ENCODE data around the gene MAGED1.
A peak's percentile ranks its signal among the peaks of the same experiment; 100 is the strongest.
"Not testable (repeated sequence)": the region's sequence is repeated elsewhere in the genome, so short reads cannot be mapped to it uniquely, and the experiment has no call there.

MAGED1 gene

GRCh38 chrX:51894697-51895336 is 1.4 kb downstream of the MAGED1 start:
- peak; percentile 46 for DNase-seq (ENCODE audit: low read depth, low spot score)

GRCh38 chrX:51896626-51897025 is 3.2 kb downstream of the MAGED1 start:
- DNase-seq (ENCODE audit: low read depth, low spot score), result no peak

DNA sequence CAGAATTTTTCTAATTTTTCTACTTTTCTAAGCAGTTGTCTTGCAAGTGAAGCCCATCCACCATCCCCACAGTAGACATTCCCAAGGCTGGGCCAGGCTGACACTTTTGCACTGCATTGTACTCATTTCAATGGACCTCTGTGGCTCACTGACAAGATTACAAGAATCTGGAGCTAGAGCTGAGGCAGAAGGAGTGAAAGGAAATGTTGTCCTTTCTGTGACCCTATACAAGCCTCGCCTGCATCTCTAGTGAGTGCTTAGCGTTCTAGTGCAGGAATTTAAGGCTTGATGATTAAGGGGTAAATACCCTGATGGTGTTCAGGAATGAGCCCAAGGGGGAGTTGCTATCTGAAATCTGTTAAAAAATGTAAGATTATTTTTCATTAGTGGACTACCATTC is 6.3 kb downstream of the MAGED1 start:
- peak; percentile 66 for DNase-seq (ENCODE audit: low read depth, low spot score)

- DNase-seq (ENCODE audit: low read depth, low spot score), result no peak
Measured at GRCh38 chrX:51902510-51903050, 9.2 kb downstream of the MAGED1 start.

GRCh38 chrX:51905152-51905551 is 11.7 kb downstream of the MAGED1 start:
- not testable (repeated sequence) for DNase-seq (ENCODE audit: low read depth, low spot score)

DNA sequence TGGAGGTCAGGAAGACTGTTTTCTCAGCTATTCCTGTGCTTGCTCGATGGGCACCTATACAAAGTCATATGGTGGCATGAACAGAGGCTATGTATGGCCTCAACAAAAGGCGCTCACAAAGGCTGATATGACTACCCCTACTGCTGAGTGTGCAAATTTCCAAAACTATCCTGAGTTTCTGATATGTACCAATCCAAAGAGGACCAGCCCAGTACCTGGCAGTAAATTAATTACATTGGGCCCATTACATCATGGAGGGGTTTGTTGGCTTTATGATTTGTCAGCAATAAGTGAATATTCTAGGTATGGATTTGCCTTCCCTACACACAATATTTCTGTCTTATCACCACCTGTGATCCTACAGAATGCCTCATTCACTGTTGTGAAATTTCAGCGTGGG is 12.3 kb downstream of the MAGED1 start:
- DNase-seq (ENCODE audit: low read depth, low spot score), result no peak

DNA sequence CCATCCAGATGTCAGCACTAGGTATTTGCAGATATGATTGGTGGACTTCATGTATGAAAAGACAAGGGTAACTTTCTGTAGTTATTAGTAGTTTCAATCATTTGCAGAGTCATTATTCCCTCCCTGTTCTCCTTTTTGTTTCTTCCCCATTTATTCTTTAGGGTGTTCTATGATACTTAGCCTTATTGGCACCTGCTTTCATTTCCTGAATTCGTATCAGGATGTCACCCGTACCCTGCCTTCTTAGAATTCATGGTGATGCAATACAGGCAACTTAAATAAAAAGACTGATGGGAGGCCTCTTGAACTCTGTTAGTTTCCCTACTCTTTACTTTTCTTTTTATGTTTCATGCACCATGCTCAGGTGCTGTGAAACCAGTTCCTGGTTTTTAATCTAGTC is 24.2 kb downstream of the MAGED1 start:
- no peak for DNase-seq (ENCODE audit: low read depth, low spot score)

DNA sequence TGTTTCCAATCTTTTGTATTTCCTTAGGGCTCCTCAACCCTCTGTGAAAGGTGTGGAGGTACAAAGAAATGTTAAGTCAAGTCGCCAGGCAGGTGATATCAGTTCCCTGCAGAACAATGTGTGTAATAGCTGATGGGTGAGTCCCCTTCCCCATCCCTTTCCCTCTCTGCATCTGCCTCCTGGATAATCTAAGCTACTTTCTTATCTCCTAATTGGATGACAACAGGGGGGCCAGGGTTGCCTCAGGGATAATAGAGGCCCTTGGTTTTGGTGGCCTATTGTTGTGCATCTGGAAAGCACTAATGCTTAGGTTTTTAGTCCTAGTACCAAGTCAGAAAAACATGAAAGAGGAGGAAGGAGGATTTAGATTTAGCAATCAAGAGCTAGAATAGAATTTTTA is 29.1 kb downstream of the MAGED1 start:
- DNase-seq (ENCODE audit: low read depth, low spot score), result no peak

DNA sequence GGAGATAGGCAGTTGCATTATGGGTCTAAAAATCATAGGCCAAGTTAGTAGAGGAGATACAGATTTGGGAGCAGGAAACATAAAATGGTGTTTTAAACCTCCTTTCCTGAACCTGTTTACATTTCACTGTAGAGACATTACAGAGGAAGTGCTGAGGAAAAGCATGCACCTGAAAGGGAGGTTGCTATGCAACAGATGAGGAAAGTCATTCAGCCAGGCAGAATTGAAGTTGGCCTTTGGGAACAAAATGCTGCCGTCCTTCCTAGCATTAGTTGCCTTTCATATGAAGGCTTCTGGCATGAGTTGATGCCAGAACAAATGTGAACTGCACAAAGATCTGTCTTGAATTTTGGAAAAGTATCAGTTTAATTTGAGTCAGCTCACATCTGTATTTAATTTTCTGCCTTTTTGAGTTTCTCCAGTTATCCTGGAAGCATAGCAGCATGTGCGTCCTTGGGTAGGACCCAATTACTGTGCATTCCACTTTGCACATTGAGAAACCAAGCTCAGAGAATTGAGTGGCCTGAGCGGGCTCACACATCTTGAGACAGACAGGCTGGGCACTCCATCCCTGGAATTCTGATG is 38.2 kb downstream of the MAGED1 start:
- no peak for DNase-seq (ENCODE audit: low read depth, low spot score)
